ENCODE measurements around the gene PLEKHM3.

- TF ChIP-seq CTCF (IDR thresholded peaks at IDR 0.05; ENCODE audit: insufficient read depth, low read length, poor library complexity, severe bottlenecking) (no peak), EZH2phosphoT487 (conservative IDR thresholded peaks at IDR 0.05; ENCODE audit: low read length) (no peak)
These were observed 37.6 kb upstream of the PLEKHM3 start for GRCh38 chr2:208062961-208063360.
